Panc1 (cell line): ENCODE measurements around the gene CTXND1. TPM values are rescaled to one million over a fixed set of nuclear protein-coding genes. Genes with fewer than 3 reads are reported as not detected.

ENCODE experiments used
- ATAC-seq: fragments of 200-7000 bp; cut with Tn5 transposase; 2 replicates; pipeline ENCODE4 v1.9.1; 2020; ENCODE audit warnings: mild to moderate bottlenecking, moderate library complexity
- BruUV-seq: library from RNA; stranded (reverse); fragments of 400-500 nt; replicated peaks from 2 replicates; lab custom pipeline; 2021; lab: Mats Ljungman, UMichigan
- CTCF ChIA-PET: fragments of 300-600 bp; sonication (Branson Sonifier 250); formaldehyde crosslinking; loops from one replicate; lab custom pipeline; 2022; ENCODE audit warnings: antibody characterized with exemption; lab: Charles Lee
- POLR2A ChIA-PET: fragments of 300-600 bp; sonication (Branson Sonifier 250); formaldehyde crosslinking; loops from one replicate; lab custom pipeline; 2022; ENCODE audit warnings: antibody characterized with exemption; lab: Charles Lee
- DNase-seq: peaks from one replicate; pipeline ENCODE4 v3.0.0-alpha.2; 2010; ENCODE audit warnings: low read depth, low spot score
- H3K27ac ChIP-seq: 2 replicates; pipeline ENCODE4 v1.5.1; 2011; ENCODE audit warnings: mild to moderate bottlenecking, low read length, inconsistent platforms
- H3K27me3 ChIP-seq: fragments of 200-500 bp; sonication (Bioruptor generic); 2 replicates; pipeline ENCODE4 v1.6.0; 2014; ENCODE audit warnings: low read length, inconsistent platforms; ENCODE audit not compliant: control insufficient read depth, insufficient read depth
- H3K36me3 ChIP-seq: fragments of 200-500 bp; sonication (Bioruptor generic); 2 replicates; pipeline ENCODE4 v1.5.1; 2014; ENCODE audit warnings: inconsistent platforms, mild to moderate bottlenecking, low read length, moderate library complexity; ENCODE audit not compliant: control insufficient read depth, insufficient read depth
- H3K4me1 ChIP-seq: 2 replicates; pipeline ENCODE4 v1.5.1; 2011; ENCODE audit warnings: inconsistent platforms, mild to moderate bottlenecking, low read length, moderate library complexity; ENCODE audit not compliant: control insufficient read depth, insufficient read depth
- H3K4me3 ChIP-seq, 2 experiments: 2 replicates each; pipeline ENCODE4 v1.5.1; 2011 to 2012; ENCODE audit warnings: low read depth in 2 of 2, low read length in 2 of 2, mild to moderate bottlenecking in 2 of 2, inconsistent platforms in 1 of 2, moderate library complexity in 1 of 2
- H3K9me3 ChIP-seq: fragments of 200-500 bp; sonication (Bioruptor generic); 2 replicates; pipeline ENCODE4 v1.5.1; 2014; ENCODE audit warnings: low read depth, mild to moderate bottlenecking, inconsistent platforms, low read length, moderate library complexity; ENCODE audit not compliant: control insufficient read depth, insufficient read depth
- POLR2AphosphoS5 ChIP-seq: IDR thresholded peaks from 2 replicates; pipeline ENCODE4 v1.6.1; 2012; ENCODE audit warnings: mild to moderate bottlenecking, low read depth, low read length, moderate library complexity
- SIN3A ChIP-seq: IDR thresholded peaks from 2 replicates; pipeline ENCODE4 v1.6.1; 2012; ENCODE audit warnings: low read depth, mild to moderate bottlenecking, low read length, moderate library complexity, borderline replicate concordance; ENCODE audit not compliant: insufficient read depth
- TCF7L2 ChIP-seq: IDR thresholded peaks from 2 replicates; pipeline ENCODE4 v1.6.1; 2011; ENCODE audit warnings: mild to moderate bottlenecking, low read depth, low read length, inconsistent platforms
- in situ Hi-C: cut with HindIII; loops from 2 replicates; pipeline ENCODE4 v1.10.0; 2016; ENCODE audit warnings: low sequenced_read_pairs, low pct_unique_long_range_greater_than_20kb
- intact Hi-C: fragments of 100-400 bp; cut with micrococcal nuclease; formaldehyde crosslinking; loops from one replicate; pipeline ENCODE4 v1.10.0; 2022; ENCODE audit not compliant: unreplicated experiment
- total RNA-seq: library from RNA; stranded (reverse); gene quantifications from one replicate; pipeline ENCODE4 v1.2.1, GENCODE V29; 2021; ENCODE audit not compliant: unreplicated experiment
- TF ChIP-seq, protein P1 (sequence below), 2 experiments: IDR thresholded peaks; 2 replicates each; pipeline ENCODE4 v1.6.1; 2011 to 2012; ENCODE audit warnings: low read depth in 2 of 2, control low read depth in 1 of 2, low read length in 1 of 2, mild to moderate bottlenecking in 1 of 2, moderate library complexity in 1 of 2; ENCODE audit not compliant: insufficient read depth in 1 of 2
- TF ChIP-seq, protein P2 (sequence below): fragments of 450-650 bp; IDR thresholded peaks from 2 replicates; pipeline ENCODE4 v1.5.1; 2017; ENCODE audit warnings: mild to moderate bottlenecking

CTXND1 gene
- total RNA-seq, 1 experiment from 2014 or later = not detected

GRCh38 chr15:80202641-80203360 lies 49.2 kb downstream of the CTXND1 start:
- no peak for TF ChIP-seq SIN3A
- TF ChIP-seq, protein P1, sequence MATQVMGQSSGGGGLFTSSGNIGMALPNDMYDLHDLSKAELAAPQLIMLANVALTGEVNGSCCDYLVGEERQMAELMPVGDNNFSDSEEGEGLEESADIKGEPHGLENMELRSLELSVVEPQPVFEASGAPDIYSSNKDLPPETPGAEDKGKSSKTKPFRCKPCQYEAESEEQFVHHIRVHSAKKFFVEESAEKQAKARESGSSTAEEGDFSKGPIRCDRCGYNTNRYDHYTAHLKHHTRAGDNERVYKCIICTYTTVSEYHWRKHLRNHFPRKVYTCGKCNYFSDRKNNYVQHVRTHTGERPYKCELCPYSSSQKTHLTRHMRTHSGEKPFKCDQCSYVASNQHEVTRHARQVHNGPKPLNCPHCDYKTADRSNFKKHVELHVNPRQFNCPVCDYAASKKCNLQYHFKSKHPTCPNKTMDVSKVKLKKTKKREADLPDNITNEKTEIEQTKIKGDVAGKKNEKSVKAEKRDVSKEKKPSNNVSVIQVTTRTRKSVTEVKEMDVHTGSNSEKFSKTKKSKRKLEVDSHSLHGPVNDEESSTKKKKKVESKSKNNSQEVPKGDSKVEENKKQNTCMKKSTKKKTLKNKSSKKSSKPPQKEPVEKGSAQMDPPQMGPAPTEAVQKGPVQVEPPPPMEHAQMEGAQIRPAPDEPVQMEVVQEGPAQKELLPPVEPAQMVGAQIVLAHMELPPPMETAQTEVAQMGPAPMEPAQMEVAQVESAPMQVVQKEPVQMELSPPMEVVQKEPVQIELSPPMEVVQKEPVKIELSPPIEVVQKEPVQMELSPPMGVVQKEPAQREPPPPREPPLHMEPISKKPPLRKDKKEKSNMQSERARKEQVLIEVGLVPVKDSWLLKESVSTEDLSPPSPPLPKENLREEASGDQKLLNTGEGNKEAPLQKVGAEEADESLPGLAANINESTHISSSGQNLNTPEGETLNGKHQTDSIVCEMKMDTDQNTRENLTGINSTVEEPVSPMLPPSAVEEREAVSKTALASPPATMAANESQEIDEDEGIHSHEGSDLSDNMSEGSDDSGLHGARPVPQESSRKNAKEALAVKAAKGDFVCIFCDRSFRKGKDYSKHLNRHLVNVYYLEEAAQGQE (IDR thresholded peaks at IDR 0.05; ENCODE audit: insufficient read depth in 1 of 2, low read depth in 2 of 2, low read length in 1 of 2) = no peak
- no peak for TF ChIP-seq TCF7L2
- TF ChIP-seq POLR2AphosphoS5 = no peak
- TF ChIP-seq, protein P2, sequence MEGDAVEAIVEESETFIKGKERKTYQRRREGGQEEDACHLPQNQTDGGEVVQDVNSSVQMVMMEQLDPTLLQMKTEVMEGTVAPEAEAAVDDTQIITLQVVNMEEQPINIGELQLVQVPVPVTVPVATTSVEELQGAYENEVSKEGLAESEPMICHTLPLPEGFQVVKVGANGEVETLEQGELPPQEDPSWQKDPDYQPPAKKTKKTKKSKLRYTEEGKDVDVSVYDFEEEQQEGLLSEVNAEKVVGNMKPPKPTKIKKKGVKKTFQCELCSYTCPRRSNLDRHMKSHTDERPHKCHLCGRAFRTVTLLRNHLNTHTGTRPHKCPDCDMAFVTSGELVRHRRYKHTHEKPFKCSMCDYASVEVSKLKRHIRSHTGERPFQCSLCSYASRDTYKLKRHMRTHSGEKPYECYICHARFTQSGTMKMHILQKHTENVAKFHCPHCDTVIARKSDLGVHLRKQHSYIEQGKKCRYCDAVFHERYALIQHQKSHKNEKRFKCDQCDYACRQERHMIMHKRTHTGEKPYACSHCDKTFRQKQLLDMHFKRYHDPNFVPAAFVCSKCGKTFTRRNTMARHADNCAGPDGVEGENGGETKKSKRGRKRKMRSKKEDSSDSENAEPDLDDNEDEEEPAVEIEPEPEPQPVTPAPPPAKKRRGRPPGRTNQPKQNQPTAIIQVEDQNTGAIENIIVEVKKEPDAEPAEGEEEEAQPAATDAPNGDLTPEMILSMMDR = no peak
- intact Hi-C loops (no loop called here), in situ Hi-C loops (no loop called here)
- CTCF ChIA-PET = no interaction called here
- no peaks in the 10 kb centered on the region for H3K9me3 ChIP-seq
- no peak overlapping the region for H3K4me3 ChIP-seq
- no peaks in the 10 kb centered on the region for H3K36me3 ChIP-seq
- no peak overlapping the region for H3K27ac ChIP-seq
- no TSS peak for BruUV-seq
- POLR2A ChIA-PET = no interaction called here
- H3K27me3 ChIP-seq = peaks cover 9% of the 10 kb centered on the region
- no peaks in the 10 kb centered on the region for H3K4me1 ChIP-seq
- ATAC-seq = peak; percentile 69
- DNase-seq = no peak

- Histone ChIP-seq H3K27ac (no peak overlapping the region), H3K9me3 (no peaks in the 10 kb centered on the region), H3K4me1 (no peaks in the 10 kb centered on the region), H3K4me3 (no peak overlapping the region), H3K27me3 (peaks cover 6% of the 10 kb centered on the region), H3K36me3 (no peaks in the 10 kb centered on the region)
- in situ Hi-C loops = no loop called here
- BruUV-seq = no TSS peak
- ATAC-seq = peak; percentile 25; the same call in 1 of the 2 replicates
- intact Hi-C loops = no loop called here
- no peak for DNase-seq
- ChIA-PET CTCF (no interaction called here), POLR2A (no interaction called here)
- TF ChIP-seq POLR2AphosphoS5 (no peak), TCF7L2 (no peak), SIN3A (no peak)
- TF ChIP-seq, protein P2 = no peak
- TF ChIP-seq, protein P1 (IDR thresholded peaks at IDR 0.05; ENCODE audit: insufficient read depth in 1 of 2, low read depth in 2 of 2, low read length in 1 of 2) = no peak
These were observed 50.0 kb downstream of the CTXND1 start for GRCh38 chr15:80202016-80202315.
